Inflammatory macrophage treated with lipopolysaccharide for 1 hour (primary cell): Measurements from ENCODE around the gene GPR4.

Source experiments
- DNase-seq, 2 donors: peaks; one replicate each; pipeline ENCODE4 v3.0.0-alpha.2; 2020 to 2022

GPR4 gene

DNA sequence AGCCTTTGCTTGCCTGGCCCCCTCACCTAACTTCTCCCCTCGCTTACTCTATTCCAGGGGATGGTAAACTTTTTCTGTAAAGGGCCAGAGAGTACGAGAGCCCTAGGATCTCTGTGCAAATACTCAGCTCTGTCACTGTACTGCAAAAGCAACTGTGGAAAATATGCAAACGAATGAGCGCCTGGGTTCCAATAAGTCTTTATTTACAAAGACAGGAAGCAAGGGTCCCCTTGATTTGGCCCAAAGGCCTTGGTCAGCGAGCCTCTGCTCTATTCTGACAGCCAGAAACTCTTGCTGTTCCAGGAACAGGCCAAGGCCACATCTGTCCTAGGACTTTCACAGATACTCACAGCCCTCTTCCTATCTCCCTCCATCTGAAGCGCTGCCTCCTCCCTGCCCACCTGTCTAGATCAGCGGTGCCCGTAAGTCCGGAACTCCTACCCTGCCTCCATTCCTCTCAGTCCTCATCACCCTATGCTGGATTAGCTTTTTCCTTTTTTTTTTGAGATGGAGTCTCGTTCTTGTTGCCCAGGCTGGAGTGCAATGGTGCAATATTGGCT is 54.7 kb downstream of the GPR4 start:
- no peak for DNase-seq

DNA sequence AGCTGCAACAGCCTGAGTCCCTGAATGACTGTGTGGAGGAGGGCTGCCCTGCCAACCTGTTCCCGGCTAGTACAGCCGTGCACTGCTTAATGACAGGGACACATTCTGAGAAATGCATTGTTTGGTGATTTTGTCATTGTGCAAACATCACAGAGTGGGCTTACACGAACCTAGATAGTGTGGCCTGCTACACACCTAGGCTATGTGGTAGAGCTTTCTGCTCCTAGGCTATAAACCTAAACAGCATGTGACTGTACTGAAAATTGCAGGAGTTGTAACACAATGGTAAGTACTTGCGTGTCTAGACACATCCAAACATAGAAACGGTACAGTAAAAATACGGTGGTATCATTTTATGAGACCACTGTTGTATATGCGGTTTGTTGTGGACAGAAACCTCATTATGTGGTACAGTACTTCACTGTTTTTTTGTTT is 59.8 kb downstream of the GPR4 start:
- no peak for DNase-seq
